ENCODE measurements around the gene PHB1.

DNA sequence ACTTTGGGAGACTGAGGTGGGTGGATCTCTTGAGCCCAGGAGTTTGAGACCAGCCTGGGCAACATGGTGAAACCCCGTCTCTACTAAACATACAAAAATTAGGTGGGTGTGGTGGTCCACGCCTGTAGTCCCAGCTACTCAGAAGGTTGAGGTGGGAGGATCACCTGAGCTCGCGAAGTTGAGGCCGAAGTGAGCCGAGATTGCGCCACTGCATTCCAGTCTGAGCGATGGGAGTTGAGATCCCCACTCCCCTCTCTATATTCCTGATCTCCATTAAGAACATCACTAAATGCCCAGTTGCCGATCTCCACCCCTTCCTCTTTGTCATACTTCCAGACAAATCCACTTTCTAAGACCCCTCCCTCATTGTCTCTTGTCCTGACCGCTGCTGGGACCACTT is 28.3 kb downstream of the PHB1 start:
- TF ChIP-seq, protein P1, sequence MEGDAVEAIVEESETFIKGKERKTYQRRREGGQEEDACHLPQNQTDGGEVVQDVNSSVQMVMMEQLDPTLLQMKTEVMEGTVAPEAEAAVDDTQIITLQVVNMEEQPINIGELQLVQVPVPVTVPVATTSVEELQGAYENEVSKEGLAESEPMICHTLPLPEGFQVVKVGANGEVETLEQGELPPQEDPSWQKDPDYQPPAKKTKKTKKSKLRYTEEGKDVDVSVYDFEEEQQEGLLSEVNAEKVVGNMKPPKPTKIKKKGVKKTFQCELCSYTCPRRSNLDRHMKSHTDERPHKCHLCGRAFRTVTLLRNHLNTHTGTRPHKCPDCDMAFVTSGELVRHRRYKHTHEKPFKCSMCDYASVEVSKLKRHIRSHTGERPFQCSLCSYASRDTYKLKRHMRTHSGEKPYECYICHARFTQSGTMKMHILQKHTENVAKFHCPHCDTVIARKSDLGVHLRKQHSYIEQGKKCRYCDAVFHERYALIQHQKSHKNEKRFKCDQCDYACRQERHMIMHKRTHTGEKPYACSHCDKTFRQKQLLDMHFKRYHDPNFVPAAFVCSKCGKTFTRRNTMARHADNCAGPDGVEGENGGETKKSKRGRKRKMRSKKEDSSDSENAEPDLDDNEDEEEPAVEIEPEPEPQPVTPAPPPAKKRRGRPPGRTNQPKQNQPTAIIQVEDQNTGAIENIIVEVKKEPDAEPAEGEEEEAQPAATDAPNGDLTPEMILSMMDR (conservative IDR thresholded peaks at IDR 0.05), result no peak
- no peak for TF ChIP-seq ZFX (IDR thresholded peaks at IDR 0.05)

Data from C4-2B (cell line).